GM23338 (cell line): ENCODE data around the gene PLEKHJ1. TPM values are rescaled to one million over a fixed set of nuclear protein-coding genes. Genes with fewer than 3 reads are reported as not detected.

Experiments used
- ATAC-seq: fragments of 200-7000 bp; cut with Tn5 transposase; 3 replicates; pipeline ENCODE4 v1.9.1; 2020
- DNase-seq: peaks from one replicate; pipeline ENCODE4 v3.0.0-alpha.2; 2015; ENCODE audit warnings: low spot score
- H2AFZ ChIP-seq: fragments of 200-600 bp; sonication (generic); 2 replicates; pipeline ENCODE4 v1.8.0; 2016; ENCODE audit warnings: antibody characterized with exemption, mild to moderate bottlenecking, moderate library complexity
- H3F3A ChIP-seq: fragments of 200-600 bp; sonication (generic); replicated peaks from 2 replicates; pipeline ENCODE4 v1.8.0; 2017; ENCODE audit warnings: antibody characterized with exemption, mixed run types, low read depth
- H3K27ac ChIP-seq: fragments of 200-600 bp; sonication (generic); 2 replicates; pipeline ENCODE4 v1.6.1; 2016; ENCODE audit warnings: low read depth
- H3K27me3 ChIP-seq: fragments of 200-600 bp; sonication (generic); 2 replicates; pipeline ENCODE4 v1.8.0; 2016; ENCODE audit warnings: mild to moderate bottlenecking, mixed run types, moderate library complexity; ENCODE audit not compliant: insufficient read depth
- H3K36me3 ChIP-seq: fragments of 200-600 bp; sonication (generic); 2 replicates; pipeline ENCODE4 v1.8.0; 2016; ENCODE audit warnings: mild to moderate bottlenecking; ENCODE audit not compliant: insufficient read depth
- H3K4me1 ChIP-seq: fragments of 200-600 bp; sonication (generic); 2 replicates; pipeline ENCODE4 v1.8.0; 2016; ENCODE audit warnings: mild to moderate bottlenecking, moderate library complexity; ENCODE audit not compliant: insufficient read depth
- H3K4me2 ChIP-seq: fragments of 200-600 bp; sonication (generic); 2 replicates; pipeline ENCODE4 v1.7.1; 2017; ENCODE audit warnings: mixed run types
- H3K4me3 ChIP-seq: fragments of 200-600 bp; sonication (generic); 2 replicates; pipeline ENCODE4 v1.6.1; 2016; ENCODE audit warnings: mixed run types
- H3K79me2 ChIP-seq: fragments of 200-600 bp; sonication (generic); replicated peaks from 2 replicates; pipeline ENCODE4 v1.8.0; 2017; ENCODE audit warnings: mild to moderate bottlenecking; ENCODE audit not compliant: insufficient read depth
- H3K9me2 ChIP-seq: fragments of 200-600 bp; sonication (generic); 2 replicates; pipeline ENCODE4 v1.8.0; 2017; ENCODE audit not compliant: insufficient read depth
- H4K20me1 ChIP-seq: fragments of 200-600 bp; sonication (generic); replicated peaks from 2 replicates; pipeline ENCODE4 v1.8.0; 2017; ENCODE audit warnings: mild to moderate bottlenecking; ENCODE audit not compliant: insufficient read depth
- H3K27ac Mint-ChIP-seq: 2 replicates; pipeline ENCODE4 v1.8.0; 2020; ENCODE audit warnings: inconsistent platforms, mild to moderate bottlenecking, moderate library complexity, mixed read lengths
- H3K27me3 Mint-ChIP-seq: 3 replicates; pipeline ENCODE4 v1.8.0; 2022; ENCODE audit warnings: low read depth, mild to moderate bottlenecking, moderate library complexity, mixed read lengths, inconsistent platforms; ENCODE audit not compliant: insufficient read depth, poor library complexity
- H3K36me3 Mint-ChIP-seq: 3 replicates; pipeline ENCODE4 v1.8.0; 2021; ENCODE audit warnings: low read depth, mild to moderate bottlenecking, inconsistent platforms, moderate library complexity, mixed read lengths
- H3K4me1 Mint-ChIP-seq: 3 replicates; pipeline ENCODE4 v1.8.0; 2020; ENCODE audit warnings: mild to moderate bottlenecking, inconsistent platforms, mixed read lengths
- H3K4me3 Mint-ChIP-seq: 3 replicates; pipeline ENCODE4 v1.8.0; 2021; ENCODE audit warnings: moderate library complexity, mild to moderate bottlenecking, inconsistent platforms, mixed read lengths
- H3K9me3 Mint-ChIP-seq: 3 replicates; pipeline ENCODE4 v1.8.0; 2020; ENCODE audit warnings: moderate library complexity, mild to moderate bottlenecking, inconsistent platforms, mixed read lengths
- CREB1 ChIP-seq: fragments of 250-450 bp; sonication (Bioruptor Pico); IDR thresholded peaks from 2 replicates; pipeline ENCODE4 v1.5.0; 2020; ENCODE audit warnings: low read depth, mild to moderate bottlenecking, moderate library complexity
- EZH2 ChIP-seq: fragments of 200-600 bp; sonication (generic); IDR thresholded peaks from one replicate; pipeline ENCODE4 v1.8.0; 2017; ENCODE audit warnings: antibody characterized with exemption, mild to moderate bottlenecking, low read depth; ENCODE audit not compliant: unreplicated experiment
- EZH2phosphoT487 ChIP-seq: fragments of 200-600 bp; sonication (generic); IDR thresholded peaks from one replicate; pipeline ENCODE4 v1.8.1; 2018; ENCODE audit warnings: antibody characterized with exemption; ENCODE audit not compliant: unreplicated experiment
- JUNB ChIP-seq: IDR thresholded peaks from one replicate; pipeline ENCODE4 v1.6.1; 2016; ENCODE audit warnings: antibody characterized with exemption; ENCODE audit not compliant: unreplicated experiment
- POLR2AphosphoS5 ChIP-seq: IDR thresholded peaks from 2 replicates; pipeline ENCODE4 v1.6.1; 2016; ENCODE audit warnings: antibody characterized with exemption, low read depth
- STAT1 ChIP-seq: IDR thresholded peaks from one replicate; pipeline ENCODE4 v1.6.1; 2016; ENCODE audit warnings: antibody characterized with exemption; ENCODE audit not compliant: unreplicated experiment
- ZNF114 ChIP-seq: fragments of 250-450 bp; sonication (Bioruptor Pico); IDR thresholded peaks from 2 replicates; pipeline ENCODE4 v1.5.0; 2020; ENCODE audit warnings: mild to moderate bottlenecking, moderate library complexity
- ZNF331 ChIP-seq: fragments of 250-450 bp; sonication (Bioruptor Pico); IDR thresholded peaks from 2 replicates; pipeline ENCODE4 v1.5.0; 2020; ENCODE audit warnings: low read depth, mild to moderate bottlenecking, moderate library complexity
- polyA plus RNA-seq: library from polyadenylated mRNA; unstranded; fragments of >200 nt; fragmentation: Nextera tagmentation; extraction: Ambion mirVana; gene quantifications from 2 replicates; pipeline ENCODE4 v1.2.1, GENCODE V29; 2016
- total RNA-seq: library from RNA; depleted of rRNA; stranded (reverse); fragments of >200 nt; shearing (Covaris generic); gene quantifications from 2 replicates; pipeline ENCODE4 v1.2.3, GENCODE V29; 2014
- TF ChIP-seq, protein P1 (sequence below): IDR thresholded peaks from 2 replicates; pipeline ENCODE4 v1.6.1; 2016; ENCODE audit warnings: antibody characterized with exemption
- TF ChIP-seq, protein P2 (sequence below): IDR thresholded peaks from one replicate; pipeline ENCODE4 v1.6.1; 2018; ENCODE audit warnings: antibody characterized with exemption; ENCODE audit not compliant: unreplicated experiment
- TF ChIP-seq, protein P3 (sequence below), 2 experiments: fragments of 200-600 bp in 1 of 2; sonication (generic) in 1 of 2; conservative IDR thresholded peaks; 2 replicates each; pipeline versions ENCODE4 v1.5.1 to v1.6.1; 2016 to 2017; ENCODE audit warnings: antibody characterized with exemption in 2 of 2, low read depth in 2 of 2, mild to moderate bottlenecking in 2 of 2, moderate library complexity in 1 of 2

PLEKHJ1 gene
- total and polyA plus RNA-seq, 2 experiments from 2014 or later = 146 to 210 TPM

DNA sequence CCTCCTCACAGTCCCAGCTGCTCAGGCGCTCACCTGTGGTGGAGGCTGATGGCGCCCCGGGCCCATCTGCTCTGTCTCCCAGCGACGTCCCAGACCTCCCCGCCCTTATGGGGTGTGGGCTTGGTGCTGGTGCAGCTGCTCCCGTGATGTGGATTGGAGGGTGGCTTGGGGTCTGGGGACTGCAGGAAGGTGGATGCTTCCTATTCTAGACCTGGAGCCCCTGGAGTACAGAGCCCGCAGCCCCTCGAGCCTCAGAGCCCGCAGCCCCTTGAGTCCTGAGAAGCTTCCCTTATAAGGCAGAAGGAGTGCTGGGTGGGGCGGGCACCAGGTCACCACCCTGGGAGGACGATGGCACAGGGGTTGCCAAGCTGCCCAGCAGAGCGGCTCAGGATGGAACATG is 40.8 kb downstream of the PLEKHJ1 start (continued):
- TF ChIP-seq, protein P1, sequence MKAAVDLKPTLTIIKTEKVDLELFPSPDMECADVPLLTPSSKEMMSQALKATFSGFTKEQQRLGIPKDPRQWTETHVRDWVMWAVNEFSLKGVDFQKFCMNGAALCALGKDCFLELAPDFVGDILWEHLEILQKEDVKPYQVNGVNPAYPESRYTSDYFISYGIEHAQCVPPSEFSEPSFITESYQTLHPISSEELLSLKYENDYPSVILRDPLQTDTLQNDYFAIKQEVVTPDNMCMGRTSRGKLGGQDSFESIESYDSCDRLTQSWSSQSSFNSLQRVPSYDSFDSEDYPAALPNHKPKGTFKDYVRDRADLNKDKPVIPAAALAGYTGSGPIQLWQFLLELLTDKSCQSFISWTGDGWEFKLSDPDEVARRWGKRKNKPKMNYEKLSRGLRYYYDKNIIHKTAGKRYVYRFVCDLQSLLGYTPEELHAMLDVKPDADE = no peak
- no peak for TF ChIP-seq ZNF114 (CRISPR knock-in tag)
- TF ChIP-seq, protein P2, sequence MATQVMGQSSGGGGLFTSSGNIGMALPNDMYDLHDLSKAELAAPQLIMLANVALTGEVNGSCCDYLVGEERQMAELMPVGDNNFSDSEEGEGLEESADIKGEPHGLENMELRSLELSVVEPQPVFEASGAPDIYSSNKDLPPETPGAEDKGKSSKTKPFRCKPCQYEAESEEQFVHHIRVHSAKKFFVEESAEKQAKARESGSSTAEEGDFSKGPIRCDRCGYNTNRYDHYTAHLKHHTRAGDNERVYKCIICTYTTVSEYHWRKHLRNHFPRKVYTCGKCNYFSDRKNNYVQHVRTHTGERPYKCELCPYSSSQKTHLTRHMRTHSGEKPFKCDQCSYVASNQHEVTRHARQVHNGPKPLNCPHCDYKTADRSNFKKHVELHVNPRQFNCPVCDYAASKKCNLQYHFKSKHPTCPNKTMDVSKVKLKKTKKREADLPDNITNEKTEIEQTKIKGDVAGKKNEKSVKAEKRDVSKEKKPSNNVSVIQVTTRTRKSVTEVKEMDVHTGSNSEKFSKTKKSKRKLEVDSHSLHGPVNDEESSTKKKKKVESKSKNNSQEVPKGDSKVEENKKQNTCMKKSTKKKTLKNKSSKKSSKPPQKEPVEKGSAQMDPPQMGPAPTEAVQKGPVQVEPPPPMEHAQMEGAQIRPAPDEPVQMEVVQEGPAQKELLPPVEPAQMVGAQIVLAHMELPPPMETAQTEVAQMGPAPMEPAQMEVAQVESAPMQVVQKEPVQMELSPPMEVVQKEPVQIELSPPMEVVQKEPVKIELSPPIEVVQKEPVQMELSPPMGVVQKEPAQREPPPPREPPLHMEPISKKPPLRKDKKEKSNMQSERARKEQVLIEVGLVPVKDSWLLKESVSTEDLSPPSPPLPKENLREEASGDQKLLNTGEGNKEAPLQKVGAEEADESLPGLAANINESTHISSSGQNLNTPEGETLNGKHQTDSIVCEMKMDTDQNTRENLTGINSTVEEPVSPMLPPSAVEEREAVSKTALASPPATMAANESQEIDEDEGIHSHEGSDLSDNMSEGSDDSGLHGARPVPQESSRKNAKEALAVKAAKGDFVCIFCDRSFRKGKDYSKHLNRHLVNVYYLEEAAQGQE = no peak

DNA sequence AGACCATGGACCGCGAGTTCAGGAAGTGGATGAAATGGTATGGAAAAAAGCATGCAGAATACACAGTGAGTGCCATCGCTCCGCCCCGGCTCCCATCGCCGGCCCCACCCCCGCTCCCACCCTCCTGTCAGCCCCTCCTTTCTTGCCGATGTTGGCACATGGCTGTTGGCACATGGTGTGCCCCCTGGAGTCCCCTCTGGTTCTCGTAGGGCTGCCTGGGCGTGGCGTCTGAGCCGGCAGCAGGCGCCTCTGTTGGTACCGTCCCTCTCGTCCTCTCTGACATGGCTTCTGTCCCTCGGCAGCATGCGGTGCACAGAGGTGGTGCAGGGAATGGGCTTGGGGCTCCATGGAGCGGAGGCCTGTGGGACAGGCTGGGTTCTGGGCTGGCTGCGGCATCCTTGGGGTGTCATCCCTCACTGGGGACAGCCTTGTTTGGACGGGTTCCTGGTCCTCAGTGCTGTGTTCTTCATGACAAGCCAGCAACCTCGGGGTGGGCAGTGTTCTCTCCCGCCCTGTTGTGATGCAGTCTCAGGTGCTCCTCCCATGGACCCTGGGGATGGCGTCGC is 41.5 kb downstream of the PLEKHJ1 start:
- H3K27me3 ChIP-seq = no peaks in the 10 kb centered on the region
- no peak overlapping the region for H3K27ac ChIP-seq
- DNase-seq = no peak
- peaks cover 29% of the 10 kb centered on the region for H3K36me3 Mint-ChIP-seq
- no peaks in the 10 kb centered on the region for H3K9me3 Mint-ChIP-seq
- TF ChIP-seq, protein P3, sequence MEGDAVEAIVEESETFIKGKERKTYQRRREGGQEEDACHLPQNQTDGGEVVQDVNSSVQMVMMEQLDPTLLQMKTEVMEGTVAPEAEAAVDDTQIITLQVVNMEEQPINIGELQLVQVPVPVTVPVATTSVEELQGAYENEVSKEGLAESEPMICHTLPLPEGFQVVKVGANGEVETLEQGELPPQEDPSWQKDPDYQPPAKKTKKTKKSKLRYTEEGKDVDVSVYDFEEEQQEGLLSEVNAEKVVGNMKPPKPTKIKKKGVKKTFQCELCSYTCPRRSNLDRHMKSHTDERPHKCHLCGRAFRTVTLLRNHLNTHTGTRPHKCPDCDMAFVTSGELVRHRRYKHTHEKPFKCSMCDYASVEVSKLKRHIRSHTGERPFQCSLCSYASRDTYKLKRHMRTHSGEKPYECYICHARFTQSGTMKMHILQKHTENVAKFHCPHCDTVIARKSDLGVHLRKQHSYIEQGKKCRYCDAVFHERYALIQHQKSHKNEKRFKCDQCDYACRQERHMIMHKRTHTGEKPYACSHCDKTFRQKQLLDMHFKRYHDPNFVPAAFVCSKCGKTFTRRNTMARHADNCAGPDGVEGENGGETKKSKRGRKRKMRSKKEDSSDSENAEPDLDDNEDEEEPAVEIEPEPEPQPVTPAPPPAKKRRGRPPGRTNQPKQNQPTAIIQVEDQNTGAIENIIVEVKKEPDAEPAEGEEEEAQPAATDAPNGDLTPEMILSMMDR (conservative IDR thresholded peaks at IDR 0.05; ENCODE audit: low read depth in 2 of 2) = no peak
- TF ChIP-seq EZH2phosphoT487 (no peak), ZNF114 (CRISPR knock-in tag) (no peak), JUNB (no peak), STAT1 (no peak), POLR2AphosphoS5 (no peak), ZNF331 (no peak), CREB1 (CRISPR knock-in tag) (no peak), EZH2 (no peak)
- TF ChIP-seq, protein P1 = no peak
- TF ChIP-seq, protein P2 = no peak
- no peak for ATAC-seq
- H3K79me2 ChIP-seq = peaks cover 32% of the 10 kb centered on the region
- H3K27me3 Mint-ChIP-seq = peaks cover 6% of the 10 kb centered on the region
- no peaks in the 10 kb centered on the region for H3K4me1 ChIP-seq
- H3K9me2 ChIP-seq = no peaks in the 10 kb centered on the region
- H2AFZ ChIP-seq = no peak overlapping the region
- no peak overlapping the region for H3K4me3 ChIP-seq
- H3K27ac Mint-ChIP-seq = no peak overlapping the region
- H4K20me1 ChIP-seq = no peaks in the 10 kb centered on the region; the same call in none of the 2 replicates
- H3K36me3 ChIP-seq = peaks cover 3% of the 10 kb centered on the region; the same call in 1 of the 2 replicates
- H3K4me3 Mint-ChIP-seq = no peak overlapping the region
- peaks cover 6% of the 10 kb centered on the region; the same call in 1 of the 3 replicates for H3K4me1 Mint-ChIP-seq
- H3F3A ChIP-seq = no peaks in the 10 kb centered on the region
- H3K4me2 ChIP-seq = no peak overlapping the region
